ENCODE measurements around the gene SEC14L1.

SEC14L1 gene

GRCh38 chr17:77193653-77194052, 52.9 kb downstream of the SEC14L1 start:
- TF ChIP-seq CTCF (IDR thresholded peaks at IDR 0.05; ENCODE audit: low read depth, low read length): no peak
- no peak overlapping the region for H3K4me3 ChIP-seq (replicated peaks in 1 of 2; ENCODE audit: low read depth in 2 of 2, low read length in 2 of 2)
- DNase-seq (ENCODE audit: low read depth in 2 of 2): no peak

GRCh38 chr17:77194179-77194578, 53.4 kb downstream of the SEC14L1 start:
- H3K4me3 ChIP-seq (replicated peaks in 1 of 2; ENCODE audit: low read depth in 2 of 2, low read length in 2 of 2): no peak overlapping the region
- no peak for TF ChIP-seq CTCF (IDR thresholded peaks at IDR 0.05; ENCODE audit: low read depth, low read length)
- DNase-seq (ENCODE audit: low read depth in 2 of 2): no peak

- TF ChIP-seq CTCF (IDR thresholded peaks at IDR 0.05; ENCODE audit: low read depth, low read length): no peak
- DNase-seq (ENCODE audit: low read depth in 2 of 2): no peak
- H3K4me3 ChIP-seq (replicated peaks in 1 of 2; ENCODE audit: low read depth in 2 of 2, low read length in 2 of 2): no peak overlapping the region
Measured at GRCh38 chr17:77196251-77196650, 55.5 kb downstream of the SEC14L1 start.

- H3K4me3 ChIP-seq (replicated peaks in 1 of 2; ENCODE audit: low read depth in 2 of 2, low read length in 2 of 2): no peak overlapping the region
- no peak for DNase-seq (ENCODE audit: low read depth in 2 of 2)
- TF ChIP-seq CTCF (IDR thresholded peaks at IDR 0.05; ENCODE audit: low read depth, low read length): no peak
Measured at GRCh38 chr17:77197115-77197514, 56.3 kb downstream of the SEC14L1 start.

- H3K4me3 ChIP-seq (replicated peaks in 1 of 2; ENCODE audit: low read depth in 2 of 2, low read length in 2 of 2): no peak overlapping the region
- peak; percentile 27 to 43 for DNase-seq (ENCODE audit: low read depth in 2 of 2)
- no peak for TF ChIP-seq CTCF (IDR thresholded peaks at IDR 0.05; ENCODE audit: low read depth, low read length)
Measured at GRCh38 chr17:77200711-77201110, 59.9 kb downstream of the SEC14L1 start.

- DNase-seq (ENCODE audit: low read depth in 2 of 2): no peak
- no peak for TF ChIP-seq CTCF (IDR thresholded peaks at IDR 0.05; ENCODE audit: low read depth, low read length)
- no peak overlapping the region for H3K4me3 ChIP-seq (replicated peaks in 1 of 2; ENCODE audit: low read depth in 2 of 2, low read length in 2 of 2)
Measured at GRCh38 chr17:77203436-77203835, 62.7 kb downstream of the SEC14L1 start.

- no peak for TF ChIP-seq CTCF (IDR thresholded peaks at IDR 0.05; ENCODE audit: low read depth, low read length)
- no peak for DNase-seq (ENCODE audit: low read depth in 2 of 2)
- H3K4me3 ChIP-seq (replicated peaks in 1 of 2; ENCODE audit: low read depth in 2 of 2, low read length in 2 of 2): no peak overlapping the region
Measured at GRCh38 chr17:77203846-77204245, 63.1 kb downstream of the SEC14L1 start.

All from cardiac fibroblast (primary cell).